Esophagus muscularis mucosa (tissue), 4 donors: ENCODE results near the gene TLE2. TPM values are rescaled to one million over a fixed set of nuclear protein-coding genes. Genes with fewer than 3 reads are reported as not detected.
"Not testable (repeated sequence)": the region's sequence is repeated elsewhere in the genome, so short reads cannot be mapped to it uniquely, and the experiment has no call there.

Source experiments
- DNase-seq: peaks from one replicate; pipeline ENCODE4 v3.0.0-alpha.2; 2017; ENCODE audit errors: extremely low spot score
- H3K27ac ChIP-seq, 4 donors: fragments of 200-600 bp; sonication (generic); replicated peaks in 1 of 4; 1 replicate in 3 of 4; 2 replicates in 1 of 4; pipeline ENCODE4 v1.5.1; 2016 to 2019; ENCODE audit warnings: mild to moderate bottlenecking in 1 of 4
- H3K27me3 ChIP-seq, 4 donors: fragments of 200-600 bp; sonication (generic); one replicate each; pipeline versions ENCODE4 v1.5.1 to v1.6.0; 2016 to 2019
- H3K36me3 ChIP-seq, 4 donors: fragments of 200-600 bp; sonication (generic); one replicate each; pipeline ENCODE4 v1.5.1; 2016 to 2019
- H3K4me1 ChIP-seq, 4 donors: fragments of 200-600 bp; sonication (generic); one replicate each; pipeline ENCODE4 v1.5.1; 2016 to 2019
- H3K4me3 ChIP-seq, 4 donors: fragments of 200-600 bp; sonication (generic); 1 replicate in 2 of 4; 2 replicates in 2 of 4; pipeline ENCODE4 v1.5.1; 2016 to 2019; ENCODE audit warnings: mild to moderate bottlenecking in 4 of 4, moderate library complexity in 1 of 4
- H3K9me3 ChIP-seq, 4 donors: fragments of 200-600 bp; sonication (generic); 1 replicate in 3 of 4; 2 replicates in 1 of 4; pipeline ENCODE4 v1.5.1; 2016 to 2019
- CTCF ChIP-seq, 3 experiments: fragments of 200-600 bp in 2 of 3; fragments of 450-650 bp in 1 of 3; sonication (generic) in 2 of 3; IDR thresholded peaks; one replicate each; pipeline ENCODE4 v1.5.1; 2017 to 2019; ENCODE audit warnings: antibody characterized with exemption in 3 of 3, mild to moderate bottlenecking in 2 of 3, moderate library complexity in 1 of 3
- EP300 ChIP-seq: sonication (generic); formaldehyde crosslinking; IDR thresholded peaks from one replicate; pipeline ENCODE4 v1.6.1; 2017; ENCODE audit warnings: antibody characterized with exemption
- POLR2A ChIP-seq: fragments of 450-650 bp; IDR thresholded peaks from one replicate; pipeline ENCODE4 v1.6.1; 2017; ENCODE audit warnings: antibody characterized with exemption, moderate library complexity, mild to moderate bottlenecking, low read depth
- POLR2AphosphoS5 ChIP-seq, 2 donors: sonication (generic); formaldehyde crosslinking; IDR thresholded peaks; one replicate each; pipeline ENCODE4 v1.6.1; 2017; ENCODE audit warnings: antibody characterized with exemption in 2 of 2
- WGBS: methylation state at CpG from one replicate; pipeline ENCODE4 v1.1.5; 2018; 5-methylcytosine and 5-hydroxymethylcytosine counted together
- intact Hi-C: fragments of 100-400 bp; cut with DNase I; formaldehyde crosslinking; loops from one replicate; pipeline ENCODE4 v1.15.1; 2023
- total RNA-seq, 4 donors: library from RNA; depleted of rRNA; stranded (reverse); fragments of >200 nt; gene quantifications; one replicate each; pipeline versions ENCODE4 v1.1.0 to v1.2.1, GENCODE V29; 2016

TLE2 gene
- total RNA-seq, 4 donors from 2014 or later, result 34.0 to 51.2 (median 44.1) TPM

GRCh38 chr19:3039125-3039524, 10.0 kb upstream of the TLE2 start:
- Histone ChIP-seq H3K27ac (no peak overlapping the region), H3K9me3 (no peaks in the 10 kb centered on the region), H3K27me3 (peaks cover 0 to 3% (median 0%) of the 10 kb centered on the region in 4 donors), H3K36me3 (no peaks in the 10 kb centered on the region), H3K4me1 (peaks cover 20 to 45% (median 35%) of the 10 kb centered on the region in 4 donors), H3K4me3 (no peak overlapping the region)
- intact Hi-C loops, result no loop called here
- 83% methylated on average over 5 of the region's 5 CpGs for WGBS
- no peak for DNase-seq
- TF ChIP-seq CTCF (IDR thresholded peaks at IDR 0.05) (no peak), POLR2AphosphoS5 (IDR thresholded peaks at IDR 0.05) (no peak), EP300 (no peak), POLR2A (no peak)

- no peak for DNase-seq
- intact Hi-C loops, result no loop called here
- H3K9me3 ChIP-seq, result no peaks in the 10 kb centered on the region
- no peak overlapping the region for H3K4me3 ChIP-seq
- 82% methylated on average over 5 of the region's 5 CpGs for WGBS
- no peaks in the 10 kb centered on the region for H3K36me3 ChIP-seq
- TF ChIP-seq EP300, result no peak
- no peak for TF ChIP-seq POLR2A
- no peak for TF ChIP-seq CTCF (IDR thresholded peaks at IDR 0.05)
- TF ChIP-seq POLR2AphosphoS5 (IDR thresholded peaks at IDR 0.05), result no peak
- H3K4me1 ChIP-seq, result peaks cover 21 to 50% (median 37%) of the 10 kb centered on the region in 4 donors
- peaks cover 0 to 3% (median 0%) of the 10 kb centered on the region in 4 donors for H3K27me3 ChIP-seq
- H3K27ac ChIP-seq, result no peak overlapping the region
These were observed 9.1 kb upstream of the TLE2 start for GRCh38 chr19:3038214-3038613.

GRCh38 chr19:3036977-3037544, 8.0 kb upstream of the TLE2 start:
- H3K36me3 ChIP-seq, intact Hi-C loops, H3K9me3 ChIP-seq, DNase-seq, H3K27me3 ChIP-seq: not testable (repeated sequence)
- Histone ChIP-seq H3K27ac (peak overlapping the region; percentile 84 to 94 (median 93)), H3K4me1 (peaks cover 21 to 41% (median 28%) of the 10 kb centered on the region in 4 donors), H3K4me3 (peak overlapping the region in 2 of 4 donors; percentile 57 to 64)
- whole genome bisulfite sequencing, result 74% methylated on average over 14 of the region's 14 CpGs
- peak in 1 of 3 experiments; percentile 8 for TF ChIP-seq CTCF (IDR thresholded peaks at IDR 0.05)

- intact Hi-C loops, result no loop called here
- TF ChIP-seq CTCF (IDR thresholded peaks at IDR 0.05) (no peak), POLR2AphosphoS5 (IDR thresholded peaks at IDR 0.05) (peak; percentile 63 to 64)
- 3% methylated on average over 17 of the region's 44 CpGs for WGBS
These were observed 7.3 kb upstream of the TLE2 start for GRCh38 chr19:3036119-3036976.

More at GRCh38 chr19:3036119-3036976, 7.3 kb upstream of the TLE2 start:
- H3K4me3 ChIP-seq, result peak overlapping the region; percentile 57 to 66 (median 62)
- H3K27ac ChIP-seq, result peak overlapping the region; percentile 84 to 94 (median 93)
- DNase-seq, result peak; percentile 98
- H3K9me3 ChIP-seq, result no peaks in the 10 kb centered on the region
- H3K4me1 ChIP-seq, result peaks cover 18 to 36% (median 24%) of the 10 kb centered on the region in 4 donors
- H3K36me3 ChIP-seq, result no peaks in the 10 kb centered on the region
- no peaks in the 10 kb centered on the region for H3K27me3 ChIP-seq
